ENCODE measurements around the gene ABCD1. TPM values are rescaled to one million over a fixed set of nuclear protein-coding genes. Genes with fewer than 3 reads are reported as not detected.
"Not testable (repeated sequence)": the region's sequence is repeated elsewhere in the genome, so short reads cannot be mapped to it uniquely, and the experiment has no call there.

ABCD1 gene
- total and polyA plus RNA-seq, 5 donors: 11.0 to 15.9 (median 15.5) TPM

DNA sequence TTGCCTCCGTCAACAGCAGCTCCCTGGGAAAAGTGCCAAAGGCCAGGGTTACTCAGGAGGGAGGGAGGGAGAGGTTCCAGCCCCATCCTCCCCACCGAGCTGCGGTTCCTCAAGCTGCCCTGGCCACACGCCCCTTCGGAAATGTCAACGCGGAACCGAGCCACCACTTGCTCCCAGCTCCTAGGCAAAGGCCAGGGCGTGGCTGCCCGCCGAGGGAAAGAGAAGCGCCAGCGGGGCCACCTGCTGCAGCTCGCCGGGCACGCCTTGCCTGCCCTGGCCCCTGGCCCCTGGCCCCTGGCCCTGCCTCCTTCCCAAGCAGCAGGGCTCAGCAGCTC lies 21.7 kb upstream of the ABCD1 start:
- no peaks in the 10 kb centered on the region for H3K9me3 ChIP-seq (ENCODE audit: control insufficient read depth, low read length)
- peak; percentile 70 to 75 (median 75) for DNase-seq
- no peaks in the 10 kb centered on the region for H3K4me1 ChIP-seq (ENCODE audit: control insufficient read depth, insufficient read depth, low read length)
- 48% methylated on average over 16 of the region's 16 CpGs for WGBS
- ATAC-seq: peak in 1 of 2 donors; percentile 12
- no peak overlapping the region for H3K4me3 ChIP-seq (ENCODE audit: low read length)
- intact Hi-C loops (cut with DNase I): no loop called here
- no peaks in the 10 kb centered on the region for H3K27me3 ChIP-seq (ENCODE audit: control insufficient read depth, insufficient read depth)
- H3K27ac ChIP-seq (ENCODE audit: low read length): peak overlapping the region; percentile 19

DNA sequence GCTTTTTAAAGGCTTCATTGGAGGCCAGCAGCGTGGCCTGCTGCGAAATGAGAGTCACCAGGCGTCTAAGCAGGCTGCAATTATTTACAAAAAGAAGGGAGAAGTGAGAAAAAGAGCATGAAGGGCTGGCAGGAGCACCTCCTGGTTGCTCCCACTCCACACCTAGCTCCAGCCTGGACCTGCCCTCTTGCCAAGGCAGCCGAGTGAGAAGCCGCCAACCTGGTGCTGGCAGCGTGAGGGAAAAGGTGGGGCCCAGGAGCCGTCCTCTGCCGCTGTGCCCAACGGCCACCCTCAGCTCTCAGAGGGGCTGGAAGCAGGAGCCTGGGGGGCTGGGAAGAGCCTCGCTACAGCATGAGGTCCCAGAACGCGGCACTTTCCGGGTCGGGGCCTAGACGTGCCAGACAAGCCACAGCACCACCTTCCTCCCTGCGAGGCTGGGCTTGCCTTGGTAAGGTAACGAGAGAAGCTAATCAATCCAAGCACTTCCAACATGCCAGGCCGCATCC lies 20.6 kb upstream of the ABCD1 start:
- 85% methylated on average over 18 of the region's 18 CpGs for WGBS
- intact Hi-C loops (cut with DNase I): no loop called here
- Histone ChIP-seq H3K4me3 (ENCODE audit: low read length) (no peak overlapping the region), H3K9me3 (ENCODE audit: control insufficient read depth, low read length) (no peaks in the 10 kb centered on the region), H3K27me3 (ENCODE audit: control insufficient read depth, insufficient read depth) (no peaks in the 10 kb centered on the region), H3K4me1 (ENCODE audit: control insufficient read depth, insufficient read depth, low read length) (no peaks in the 10 kb centered on the region), H3K27ac (ENCODE audit: low read length) (peak overlapping the region; percentile 88)
- ATAC-seq: no peak
- DNase-seq: peak in 2 of 3 donors; percentile 37 to 42

DNA sequence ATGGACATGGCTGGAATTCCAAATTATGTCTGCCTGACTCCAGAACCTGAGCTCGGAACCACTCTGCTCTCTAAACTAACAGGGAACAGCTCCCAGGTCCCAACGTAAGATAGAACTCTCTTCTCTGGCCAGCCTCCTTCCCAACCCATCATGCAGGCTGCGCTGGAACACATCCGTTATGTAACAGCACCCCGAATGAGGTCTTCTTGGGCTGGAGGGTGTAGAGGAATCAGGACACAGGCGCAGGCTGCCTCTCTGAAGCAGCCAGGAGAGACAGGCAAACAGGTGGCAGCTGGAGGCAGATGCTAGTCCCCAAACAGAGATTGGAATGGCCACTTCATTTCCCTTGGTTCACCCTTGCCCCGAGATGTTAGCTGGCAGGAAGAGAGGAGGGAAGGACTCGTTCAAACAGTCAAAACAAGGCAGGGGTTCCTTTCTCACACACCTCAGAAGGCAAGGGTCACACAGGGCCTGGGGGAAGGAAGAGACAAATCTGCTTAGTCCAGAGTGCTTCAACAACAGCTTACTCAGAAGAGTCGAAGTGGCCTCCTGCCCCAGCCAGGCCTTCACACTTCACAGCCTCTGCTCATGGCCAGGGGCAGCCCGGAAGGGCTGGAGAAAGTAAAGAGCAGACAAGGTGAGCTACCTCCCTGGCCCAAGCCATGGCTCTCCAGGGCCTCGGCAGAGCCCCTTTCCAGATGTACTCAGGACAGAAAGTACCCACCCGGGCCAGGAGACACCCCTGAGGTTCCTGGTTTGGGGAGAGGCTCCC lies 19.8 kb upstream of the ABCD1 start:
- H3K9me3 ChIP-seq (ENCODE audit: control insufficient read depth, low read length); H3K4me1 ChIP-seq (ENCODE audit: control insufficient read depth, insufficient read depth, low read length); ATAC-seq; intact Hi-C loops (cut with DNase I); H3K27me3 ChIP-seq (ENCODE audit: control insufficient read depth, insufficient read depth); H3K4me3 ChIP-seq (ENCODE audit: low read length): not testable (repeated sequence)
- H3K27ac ChIP-seq (ENCODE audit: low read length): peak overlapping the region; percentile 88
- WGBS: 71% methylated on average over 10 of the region's 12 CpGs
- peak in 1 of 3 donors; percentile 11 for DNase-seq

DNA sequence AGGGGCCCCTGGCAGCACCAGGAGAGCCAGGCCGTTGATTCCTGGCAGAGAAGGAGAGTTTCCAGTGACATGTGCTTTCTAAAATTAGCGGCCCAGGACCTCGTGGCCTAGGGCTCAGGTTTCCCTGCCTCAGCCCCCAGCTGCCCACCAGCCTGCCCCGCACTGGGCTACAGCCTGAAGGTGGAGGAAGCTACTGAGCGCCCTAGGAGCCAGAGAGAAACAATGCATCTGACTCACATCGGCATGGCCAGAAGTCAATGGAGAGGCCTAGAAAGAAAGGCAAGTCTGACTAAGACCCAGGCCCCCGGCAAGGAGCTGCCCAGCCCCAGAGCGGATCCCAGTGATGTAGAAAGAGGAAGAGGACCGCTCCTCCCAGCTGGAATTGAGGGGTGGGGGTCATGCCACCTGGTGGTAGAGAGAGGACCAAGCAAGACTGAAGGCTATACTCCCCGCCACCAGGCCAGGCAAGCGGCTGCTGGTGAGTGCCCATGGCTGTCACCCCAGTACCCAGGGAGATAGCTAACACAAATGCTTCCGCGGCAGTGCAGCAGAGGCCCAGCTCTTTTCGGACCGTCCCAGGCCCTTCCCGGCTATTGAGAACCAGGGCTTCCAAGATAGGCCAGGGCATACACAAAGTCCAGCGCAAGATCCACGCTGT lies 19.1 kb upstream of the ABCD1 start:
- H3K9me3 ChIP-seq (ENCODE audit: control insufficient read depth, low read length); H3K4me1 ChIP-seq (ENCODE audit: control insufficient read depth, insufficient read depth, low read length); intact Hi-C loops (cut with DNase I); H3K27me3 ChIP-seq (ENCODE audit: control insufficient read depth, insufficient read depth); H3K4me3 ChIP-seq (ENCODE audit: low read length): not testable (repeated sequence)
- peak overlapping the region; percentile 88 for H3K27ac ChIP-seq (ENCODE audit: low read length)
- ATAC-seq (peak; percentile 19 to 33), DNase-seq (peak in 2 of 3 donors; percentile 34 to 52)
- WGBS: 74% methylated on average over 17 of the region's 18 CpGs

DNA sequence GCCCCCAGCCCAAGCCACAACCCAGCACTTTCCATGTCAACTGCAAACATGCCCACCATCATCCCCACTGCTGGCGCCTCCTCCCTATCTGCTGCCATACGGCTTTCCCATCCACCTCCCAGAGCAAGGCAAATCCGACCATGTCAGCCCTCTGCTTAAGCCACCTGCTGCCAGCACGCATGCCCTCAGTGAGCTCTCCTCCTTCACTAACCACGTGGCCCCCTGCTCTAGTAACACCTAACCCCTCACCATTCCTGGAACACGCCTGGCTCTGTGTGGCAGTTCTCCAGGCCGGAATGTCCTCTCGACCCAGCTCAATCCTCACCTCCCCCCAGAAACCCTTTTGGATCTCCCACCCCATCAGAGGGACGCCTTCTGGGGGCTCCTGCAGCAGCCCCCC lies 17.9 kb upstream of the ABCD1 start:
- Histone ChIP-seq H3K4me1 (ENCODE audit: control insufficient read depth, insufficient read depth, low read length) (no peaks in the 10 kb centered on the region), H3K27me3 (ENCODE audit: control insufficient read depth, insufficient read depth) (no peaks in the 10 kb centered on the region), H3K4me3 (ENCODE audit: low read length) (no peak overlapping the region), H3K27ac (ENCODE audit: low read length) (peak overlapping the region; percentile 84), H3K9me3 (ENCODE audit: control insufficient read depth, low read length) (no peaks in the 10 kb centered on the region)
- DNase-seq (peak; percentile 12 to 60 (median 60)), ATAC-seq (peak; percentile 20 to 45)
- 66% methylated on average over 9 of the region's 9 CpGs for WGBS
- intact Hi-C loops (cut with DNase I): no loop called here

DNA sequence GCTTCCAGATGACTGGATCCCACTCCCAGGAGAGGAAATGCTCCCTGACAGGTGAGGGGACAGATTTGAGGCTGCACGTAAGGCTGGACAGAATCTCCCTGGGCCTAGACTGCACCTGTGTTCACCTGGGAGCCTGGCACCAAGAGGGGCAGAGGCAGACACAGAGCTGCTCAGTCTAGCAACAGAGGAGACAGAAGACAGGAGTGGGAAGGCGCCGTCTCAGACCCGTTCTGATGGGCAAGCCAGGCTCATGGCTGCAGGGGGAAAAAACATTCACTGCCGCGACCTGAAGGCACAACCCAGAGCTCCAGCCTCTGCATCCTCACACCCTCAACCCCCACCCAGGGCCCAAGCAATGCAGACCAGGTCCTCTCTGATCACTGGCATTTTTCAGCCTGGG lies 17.2 kb upstream of the ABCD1 start:
- Histone ChIP-seq H3K9me3 (ENCODE audit: control insufficient read depth, low read length) (no peaks in the 10 kb centered on the region), H3K4me3 (ENCODE audit: low read length) (no peak overlapping the region), H3K27me3 (ENCODE audit: control insufficient read depth, insufficient read depth) (no peaks in the 10 kb centered on the region), H3K4me1 (ENCODE audit: control insufficient read depth, insufficient read depth, low read length) (no peaks in the 10 kb centered on the region), H3K27ac (ENCODE audit: low read length) (no peak overlapping the region)
- WGBS: 92% methylated on average over 6 of the region's 6 CpGs
- DNase-seq (peak in 2 of 3 donors; percentile 2 to 33), ATAC-seq (no peak)
- intact Hi-C loops (cut with DNase I): no loop called here

DNA sequence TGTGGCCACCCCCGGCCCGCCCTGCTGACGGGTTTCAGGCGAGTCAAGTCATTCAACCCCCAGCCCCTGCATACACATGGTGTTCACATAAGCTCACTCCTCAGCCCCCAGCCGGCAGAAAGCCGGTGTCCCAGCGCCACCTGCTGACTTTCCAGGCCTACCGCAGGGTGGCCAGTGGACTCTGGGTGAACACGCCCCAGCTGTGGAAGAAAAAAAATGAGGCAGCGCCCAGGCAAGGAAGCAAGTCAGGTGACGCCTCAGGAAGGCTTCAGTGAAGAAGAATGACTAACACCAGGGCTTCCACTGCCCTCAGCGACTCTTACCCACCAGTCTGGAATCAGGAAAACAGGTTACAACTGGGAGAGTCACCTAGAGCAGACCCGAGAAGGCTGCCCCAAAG lies 16.2 kb upstream of the ABCD1 start:
- WGBS: 24% methylated on average over 13 of the region's 13 CpGs
- peak; percentile 65 to 85 (median 84) for DNase-seq

DNA sequence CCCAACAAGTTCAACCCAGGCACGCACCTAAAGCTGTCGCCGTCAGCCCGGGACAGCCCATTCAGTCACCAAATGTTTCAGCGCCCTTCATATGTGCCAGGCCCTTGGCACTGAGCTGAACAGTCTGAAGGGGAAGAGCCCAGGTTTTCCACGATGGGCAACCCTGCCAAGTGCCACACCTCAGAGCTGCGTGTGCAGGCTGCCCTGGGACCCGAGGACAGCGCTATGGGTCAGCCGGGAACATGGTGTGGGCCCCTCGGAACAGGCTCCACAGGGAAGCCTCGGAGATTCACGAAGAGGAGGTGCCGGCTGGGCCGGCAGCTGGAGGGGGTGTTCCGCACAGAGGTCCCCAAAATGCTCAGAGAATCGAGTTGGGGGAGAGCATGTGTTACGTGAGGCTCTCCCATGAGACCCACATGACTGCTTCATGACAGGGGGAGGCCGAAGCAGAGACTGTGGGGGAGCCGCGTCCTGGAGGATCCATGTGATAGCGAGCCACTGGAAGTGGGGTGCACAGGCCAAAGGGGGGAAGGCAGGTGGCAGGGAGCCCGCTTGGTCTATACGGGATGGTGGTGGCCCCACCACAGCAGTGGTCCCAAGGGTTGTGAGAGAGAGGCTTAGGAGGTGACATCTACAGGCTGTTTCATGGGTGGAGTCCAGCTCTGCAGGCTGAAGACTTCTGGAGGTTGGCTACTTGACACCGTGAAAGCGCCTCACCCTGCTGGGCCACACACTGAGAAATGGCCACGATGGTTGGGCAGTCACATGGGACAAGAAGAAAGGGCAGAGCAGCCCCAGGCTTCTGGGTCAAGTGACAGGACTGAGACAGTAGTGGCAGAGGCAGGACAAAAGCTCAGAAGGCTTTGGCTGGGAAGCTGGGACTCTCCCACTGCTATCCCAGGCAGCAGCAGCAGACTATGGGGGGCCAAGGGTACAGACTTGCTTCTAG lies 14.7 kb upstream of the ABCD1 start:
- Histone ChIP-seq H3K27ac (ENCODE audit: low read length) (no peak overlapping the region), H3K4me3 (ENCODE audit: low read length) (no peak overlapping the region), H3K27me3 (ENCODE audit: control insufficient read depth, insufficient read depth) (no peaks in the 10 kb centered on the region), H3K9me3 (ENCODE audit: control insufficient read depth, low read length) (no peaks in the 10 kb centered on the region), H3K4me1 (ENCODE audit: control insufficient read depth, insufficient read depth, low read length) (no peaks in the 10 kb centered on the region)
- DNase-seq (peak; percentile 5 to 43 (median 6)), ATAC-seq (no peak)
- 84% methylated on average over 27 of the region's 27 CpGs for WGBS
- intact Hi-C loops (cut with DNase I): no loop called here

More for the DNA sequence above, 16.2 kb upstream of the ABCD1 start:
- Histone ChIP-seq H3K27me3 (ENCODE audit: control insufficient read depth, insufficient read depth) (no peaks in the 10 kb centered on the region), H3K4me3 (ENCODE audit: low read length) (no peak overlapping the region), H3K27ac (ENCODE audit: low read length) (peak overlapping the region; percentile 58), H3K4me1 (ENCODE audit: control insufficient read depth, insufficient read depth, low read length) (no peaks in the 10 kb centered on the region), H3K9me3 (ENCODE audit: control insufficient read depth, low read length) (no peaks in the 10 kb centered on the region)
- peak; percentile 77 for ATAC-seq
- intact Hi-C loops (cut with DNase I): no loop called here

DNA sequence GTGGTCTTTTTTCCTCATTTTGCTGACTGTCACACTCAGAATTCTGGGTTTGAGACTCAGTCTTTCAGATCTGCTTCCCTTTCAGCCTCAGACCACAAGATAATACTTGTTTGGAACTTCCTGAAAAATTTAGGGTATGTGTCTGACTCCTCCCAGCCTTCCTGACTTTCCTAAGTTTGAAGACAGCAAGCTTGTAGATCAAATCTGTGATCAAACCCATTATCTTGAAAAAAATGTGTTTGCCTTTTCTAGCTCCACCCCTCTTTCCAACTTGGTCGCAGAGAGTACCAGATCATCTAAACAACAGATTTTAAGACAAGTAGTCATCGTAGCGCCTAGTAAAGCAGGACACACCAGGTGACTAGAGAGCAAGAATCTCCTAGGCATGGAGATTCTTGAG lies 10.4 kb upstream of the ABCD1 start:
- no peak for ATAC-seq
- no peak overlapping the region for H3K27ac ChIP-seq (ENCODE audit: low read length)
- WGBS: 85% methylated on average over 3 of the region's 3 CpGs
- H3K4me1 ChIP-seq (ENCODE audit: control insufficient read depth, insufficient read depth, low read length): no peaks in the 10 kb centered on the region
- no peaks in the 10 kb centered on the region for H3K27me3 ChIP-seq (ENCODE audit: control insufficient read depth, insufficient read depth)
- no peaks in the 10 kb centered on the region for H3K9me3 ChIP-seq (ENCODE audit: control insufficient read depth, low read length)
- intact Hi-C loops (cut with DNase I): no loop called here
- H3K4me3 ChIP-seq (ENCODE audit: low read length): no peak overlapping the region
- no peak for DNase-seq

DNA sequence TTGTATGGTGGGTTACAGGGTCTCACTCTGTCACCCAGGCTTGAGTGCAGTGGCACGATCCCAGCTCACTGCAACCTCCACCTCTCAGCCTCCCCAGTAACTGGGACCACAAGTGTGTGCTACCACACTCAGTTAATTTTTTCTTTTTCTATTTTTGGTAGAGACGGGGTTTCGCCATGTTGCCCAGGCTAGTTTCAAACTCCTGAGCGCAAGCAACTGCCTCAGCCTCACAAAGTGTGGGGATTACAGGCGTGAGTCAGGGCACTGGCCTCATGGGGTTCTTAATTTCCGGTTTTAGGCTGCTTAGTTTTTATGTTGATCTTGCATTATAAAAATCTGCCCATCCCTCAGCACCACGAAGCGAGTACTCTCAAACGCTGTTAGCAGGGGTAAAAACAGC lies 7.2 kb upstream of the ABCD1 start:
- DNase-seq (no peak), ATAC-seq (no peak)
- Histone ChIP-seq H3K27me3 (ENCODE audit: control insufficient read depth, insufficient read depth) (no peaks in the 10 kb centered on the region), H3K4me1 (ENCODE audit: control insufficient read depth, insufficient read depth, low read length) (no peaks in the 10 kb centered on the region), H3K9me3 (ENCODE audit: control insufficient read depth, low read length) (no peaks in the 10 kb centered on the region), H3K4me3 (ENCODE audit: low read length) (no peak overlapping the region), H3K27ac (ENCODE audit: low read length) (no peak overlapping the region)
- intact Hi-C loops (cut with DNase I): no loop called here
- 93% methylated on average over 9 of the region's 9 CpGs for WGBS

Data from right cardiac atrium (tissue), 5 donors.